Measurements from ENCODE around the gene MYO1C.

MYO1C gene

GRCh38 chr17:1485423-1486376, 6.8 kb downstream of the MYO1C start:
- H3K4me3 ChIP-seq (ENCODE audit: low read depth, low read length), result peak overlapping the region; percentile 62
- no peak for TF ChIP-seq CTCF (IDR thresholded peaks at IDR 0.05; ENCODE audit: low read depth, low read length, missing control alignments)
- in situ Hi-C loops (cut with HindIII; ENCODE audit: low sequenced_read_pairs), result no loop called here
- DNase-seq (ENCODE audit: low read depth), result no peak

- H3K4me3 ChIP-seq (ENCODE audit: low read depth, low read length), result peak overlapping the region; percentile 62
- peak; percentile 33 for TF ChIP-seq CTCF (IDR thresholded peaks at IDR 0.05; ENCODE audit: low read depth, low read length, missing control alignments)
- in situ Hi-C loops (cut with HindIII; ENCODE audit: low sequenced_read_pairs), result no loop called here
- DNase-seq (ENCODE audit: low read depth), result no peak
Observed at GRCh38 chr17:1484676-1485422, 7.6 kb downstream of the MYO1C start.

- in situ Hi-C loops (cut with HindIII; ENCODE audit: low sequenced_read_pairs), result no loop called here
- no peak for DNase-seq (ENCODE audit: low read depth)
- no peak overlapping the region for H3K4me3 ChIP-seq (ENCODE audit: low read depth, low read length)
- TF ChIP-seq CTCF (IDR thresholded peaks at IDR 0.05; ENCODE audit: low read depth, low read length, missing control alignments), result no peak
Observed at GRCh38 chr17:1484060-1484535, 8.4 kb downstream of the MYO1C start.

- TF ChIP-seq CTCF (IDR thresholded peaks at IDR 0.05; ENCODE audit: low read depth, low read length, missing control alignments), result no peak
- no peak overlapping the region for H3K4me3 ChIP-seq (ENCODE audit: low read depth, low read length)
- no peak for DNase-seq (ENCODE audit: low read depth)
- in situ Hi-C loops (cut with HindIII; ENCODE audit: low sequenced_read_pairs), result no loop called here
Observed at GRCh38 chr17:1482680-1483079, 9.8 kb downstream of the MYO1C start.

- no peak for TF ChIP-seq CTCF (IDR thresholded peaks at IDR 0.05; ENCODE audit: low read depth, low read length, missing control alignments)
- DNase-seq (ENCODE audit: low read depth), result no peak
- no peak overlapping the region for H3K4me3 ChIP-seq (ENCODE audit: low read depth, low read length)
- in situ Hi-C loops (cut with HindIII; ENCODE audit: low sequenced_read_pairs), result no loop called here
Observed at GRCh38 chr17:1481736-1482135, 10.8 kb downstream of the MYO1C start.

GRCh38 chr17:1480747-1481465, 11.6 kb downstream of the MYO1C start:
- in situ Hi-C loops (cut with HindIII; ENCODE audit: low sequenced_read_pairs), result no loop called here
- TF ChIP-seq CTCF (IDR thresholded peaks at IDR 0.05; ENCODE audit: low read depth, low read length, missing control alignments), result no peak
- H3K4me3 ChIP-seq (ENCODE audit: low read depth, low read length), result no peak overlapping the region
- peak; percentile 61 for DNase-seq (ENCODE audit: low read depth)

Data from astrocyte of the cerebellum (primary cell).